ENCODE measurements around the gene CENPX.

CENPX gene

DNA sequence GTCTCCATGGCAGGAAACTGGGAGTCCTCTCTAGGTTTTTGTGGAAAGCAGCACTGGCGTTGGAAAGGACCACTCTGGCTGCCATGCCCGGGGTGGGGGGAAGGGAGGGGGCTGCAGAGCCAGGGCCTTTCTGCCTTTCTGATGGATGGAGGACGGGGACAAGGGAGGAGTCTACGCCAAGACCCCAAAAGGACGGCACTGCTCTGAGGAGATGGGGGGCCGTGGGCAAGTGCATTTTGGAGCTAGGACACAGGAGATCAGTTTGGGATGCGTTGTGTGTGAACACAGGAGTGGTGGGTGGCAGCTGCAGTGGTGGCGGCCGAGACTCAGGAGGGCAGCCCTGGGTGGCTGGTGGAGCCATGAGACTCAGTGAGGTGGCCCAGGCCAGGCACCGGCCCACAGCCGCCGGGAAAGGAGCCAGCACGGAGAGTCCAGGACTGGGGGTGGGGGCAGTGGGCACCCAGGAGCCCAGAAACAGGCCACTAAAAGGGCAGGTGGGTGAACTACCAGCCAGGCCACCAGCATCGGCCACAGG lies 2.0 kb downstream of the CENPX start:
- Histone ChIP-seq H3K27ac (no peak overlapping the region), H3K36me3 (ENCODE audit: control insufficient read depth, insufficient read depth, low read length) (no peaks in the 10 kb centered on the region), H3K4me1 (peaks cover 16% of the 10 kb centered on the region), H3K9ac (no peak overlapping the region), H3K9me3 (ENCODE audit: control insufficient read depth, low read length) (no peaks in the 10 kb centered on the region), H3K4me3 (ENCODE audit: low read depth, low read length) (no peak overlapping the region), H3K27me3 (ENCODE audit: control insufficient read depth, insufficient read depth, low read length) (no peaks in the 10 kb centered on the region), H2AFZ (no peak overlapping the region), H3K79me2 (peaks cover 2% of the 10 kb centered on the region), H3K4me2 (ENCODE audit: low read length) (no peak overlapping the region)
- no peak for TF ChIP-seq CTCF (IDR thresholded peaks at IDR 0.05)

GRCh38 chr17:82019690-82020571 lies 2.7 kb downstream of the CENPX start:
- Histone ChIP-seq H3K4me3 (ENCODE audit: low read depth, low read length) (no peak overlapping the region), H2AFZ (no peak overlapping the region), H3K4me2 (ENCODE audit: low read length) (no peak overlapping the region), H3K79me2 (peaks cover 2% of the 10 kb centered on the region), H3K4me1 (peaks cover 16% of the 10 kb centered on the region), H3K9me3 (ENCODE audit: control insufficient read depth, low read length) (no peaks in the 10 kb centered on the region), H3K27ac (no peak overlapping the region), H3K27me3 (ENCODE audit: control insufficient read depth, insufficient read depth, low read length) (no peaks in the 10 kb centered on the region), H3K9ac (no peak overlapping the region), H3K36me3 (ENCODE audit: control insufficient read depth, insufficient read depth, low read length) (no peaks in the 10 kb centered on the region)
- peak; percentile 50 for TF ChIP-seq CTCF (IDR thresholded peaks at IDR 0.05)

DNA sequence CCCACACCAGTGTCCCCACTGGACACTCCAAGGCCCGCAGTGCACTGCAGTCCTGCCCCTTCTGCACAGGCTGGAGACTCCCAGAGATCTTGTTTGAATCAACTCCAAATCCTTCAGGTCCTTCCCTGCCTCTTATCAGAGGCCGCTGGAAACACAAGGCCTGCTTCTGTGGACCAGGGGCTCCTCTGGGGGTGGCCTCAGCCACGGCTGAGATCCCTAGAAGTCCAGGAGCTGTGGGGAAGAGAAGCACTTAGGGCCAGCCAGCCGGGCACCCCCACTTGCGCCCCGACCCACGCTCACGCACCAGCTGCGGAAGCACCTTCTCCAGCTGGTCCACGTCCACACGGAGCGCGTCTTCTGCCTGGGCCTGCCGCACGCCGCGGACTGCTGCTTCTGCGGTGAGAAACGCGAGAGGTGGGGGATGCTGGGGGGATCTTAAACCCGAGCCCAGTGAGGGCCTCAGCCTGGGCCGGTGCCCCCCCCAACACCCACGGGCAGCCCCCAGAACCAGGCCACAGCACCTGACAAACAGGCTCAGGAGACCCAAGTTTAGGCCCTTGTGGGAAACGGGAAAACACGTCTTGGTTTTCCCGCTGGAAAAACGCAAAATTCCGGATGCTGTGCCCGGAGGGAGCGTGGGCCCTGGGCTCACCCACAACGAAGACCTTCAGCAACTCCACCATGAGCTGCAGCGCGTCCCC lies 3.5 kb downstream of the CENPX start:
- no peak overlapping the region for H3K4me2 ChIP-seq (ENCODE audit: low read length)
- H3K36me3 ChIP-seq (ENCODE audit: control insufficient read depth, insufficient read depth, low read length) = no peaks in the 10 kb centered on the region
- no peak overlapping the region for H3K4me3 ChIP-seq (ENCODE audit: low read depth, low read length)
- H3K9ac ChIP-seq = no peak overlapping the region
- H2AFZ ChIP-seq = no peak overlapping the region
- H3K27ac ChIP-seq = no peak overlapping the region
- H3K4me1 ChIP-seq = peaks cover 13% of the 10 kb centered on the region
- no peaks in the 10 kb centered on the region for H3K9me3 ChIP-seq (ENCODE audit: control insufficient read depth, low read length)
- no peak for TF ChIP-seq CTCF (IDR thresholded peaks at IDR 0.05)
- no peaks in the 10 kb centered on the region for H3K79me2 ChIP-seq
- H3K27me3 ChIP-seq (ENCODE audit: control insufficient read depth, insufficient read depth, low read length) = no peaks in the 10 kb centered on the region

- H3K9me3 ChIP-seq (ENCODE audit: control insufficient read depth, low read length) = no peaks in the 10 kb centered on the region
- no peak overlapping the region for H3K27ac ChIP-seq
- no peak overlapping the region for H3K4me3 ChIP-seq (ENCODE audit: low read depth, low read length)
- no peak overlapping the region for H2AFZ ChIP-seq
- H3K79me2 ChIP-seq = no peaks in the 10 kb centered on the region
- H3K27me3 ChIP-seq (ENCODE audit: control insufficient read depth, insufficient read depth, low read length) = no peaks in the 10 kb centered on the region
- H3K4me2 ChIP-seq (ENCODE audit: low read length) = no peak overlapping the region
- H3K36me3 ChIP-seq (ENCODE audit: control insufficient read depth, insufficient read depth, low read length) = no peaks in the 10 kb centered on the region
- no peak for TF ChIP-seq CTCF (IDR thresholded peaks at IDR 0.05)
- no peak overlapping the region for H3K9ac ChIP-seq
- H3K4me1 ChIP-seq = peaks cover 10% of the 10 kb centered on the region
Measured at GRCh38 chr17:82018152-82018988, 4.3 kb downstream of the CENPX start.
